GM18507 (cell line): ENCODE results near the gene ROBO4.

ENCODE experiments used
- DNase-seq: peaks from one replicate; pipeline ENCODE4 v3.0.0; 2011; ENCODE audit warnings: low read depth; ENCODE audit not compliant: insufficient read length; ENCODE audit errors: extremely low spot score
- FAIRE-seq: peaks from 2 replicates; lab custom pipeline; 2011; peaks lifted over from hg19 to GRCh38; lab: Jason Lieb, UNC

ROBO4 gene

DNA sequence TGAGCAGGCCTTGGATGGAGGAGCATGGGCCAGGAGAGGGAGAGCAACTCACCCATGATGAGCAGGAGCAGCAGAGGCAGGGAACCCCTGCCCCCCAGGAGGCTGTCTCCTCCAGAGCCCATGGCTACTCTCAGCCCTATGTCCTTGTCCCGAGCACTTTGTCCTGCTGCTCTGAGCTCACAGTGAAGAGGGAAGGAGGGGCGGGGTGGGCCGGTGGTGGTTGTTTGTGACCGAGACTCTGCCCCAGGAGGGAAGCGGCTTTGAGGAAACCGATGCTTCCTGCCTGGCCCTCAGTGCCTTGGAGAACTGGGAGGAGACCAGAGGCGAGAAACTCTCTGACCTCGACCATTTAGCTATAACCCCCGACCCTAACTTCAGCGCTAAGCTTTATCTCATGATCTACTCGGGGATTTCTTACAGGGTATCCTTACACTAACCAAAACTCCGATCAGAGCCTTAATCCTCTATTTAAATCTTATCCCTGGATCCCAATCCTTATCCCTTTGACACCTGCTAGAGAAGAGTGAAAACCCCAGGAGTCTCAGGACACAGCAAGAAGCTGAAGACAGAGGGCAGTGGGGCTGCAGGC is at the start of gene ROBO4:
TSS of gene ROBO4 (minus strand) at position 192 of the 589 bp plus-strand sequence. CDS start at position 122, 70 bp downstream.
- no peak for DNase-seq
- no peak for FAIRE-seq

- no peak for DNase-seq
- FAIRE-seq, result no peak
These were observed 49.1 kb upstream of the ROBO4 start for GRCh38 chr11:124946735-124947141.

DNA sequence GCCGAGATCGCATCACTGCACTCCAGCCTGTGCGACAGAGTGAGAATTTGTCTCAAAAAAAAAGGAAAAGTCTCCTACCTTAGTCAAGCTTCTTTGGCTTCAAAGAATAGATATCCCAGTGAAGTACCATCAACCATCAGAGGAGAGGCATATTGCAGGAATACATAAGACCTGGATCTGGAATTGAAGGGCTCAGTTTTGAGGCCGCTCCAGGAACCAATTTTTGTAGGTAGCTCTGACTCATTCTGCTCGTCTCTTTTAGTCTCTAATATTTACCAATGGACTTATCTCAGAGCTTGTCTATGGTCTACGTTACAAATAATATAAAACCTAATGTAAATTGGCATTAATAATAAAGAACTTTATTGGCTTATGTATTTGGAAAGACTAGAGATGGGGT is 48.2 kb upstream of the ROBO4 start:
- no peak for DNase-seq
- no peak for FAIRE-seq

GRCh38 chr11:124944565-124944964 is 46.9 kb upstream of the ROBO4 start:
- DNase-seq, result no peak
- no peak for FAIRE-seq

DNA sequence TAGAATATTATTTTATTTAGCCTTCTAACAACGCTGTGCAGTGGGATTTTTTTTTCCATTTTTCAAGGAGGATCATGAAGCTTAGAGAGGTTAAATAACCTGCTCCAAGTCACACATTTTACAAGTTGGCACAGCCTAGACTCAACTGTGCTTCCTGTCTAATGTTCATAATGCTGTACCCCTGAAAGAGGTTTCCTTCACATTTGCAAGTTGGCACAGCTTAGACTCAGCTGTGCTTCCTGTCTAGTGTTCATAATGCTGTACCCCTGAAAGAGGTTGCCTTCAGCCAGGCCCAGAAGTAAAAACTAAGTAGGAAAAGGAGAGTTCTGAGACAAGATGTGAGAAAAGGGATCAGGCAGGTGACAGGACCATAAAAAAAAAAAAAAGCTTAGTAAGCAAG is 46.1 kb upstream of the ROBO4 start:
- FAIRE-seq (no peak), DNase-seq (no peak)

GRCh38 chr11:124943254-124943616 is 45.6 kb upstream of the ROBO4 start:
- no peak for DNase-seq
- FAIRE-seq, result no peak

GRCh38 chr11:124942466-124943253 is 45.0 kb upstream of the ROBO4 start:
- DNase-seq, result no peak
- FAIRE-seq, result no peak

GRCh38 chr11:124941703-124942102 is 44.0 kb upstream of the ROBO4 start:
- no peak for DNase-seq
- no peak for FAIRE-seq

GRCh38 chr11:124938970-124939369 is 41.3 kb upstream of the ROBO4 start:
- FAIRE-seq (no peak), DNase-seq (no peak)

DNA sequence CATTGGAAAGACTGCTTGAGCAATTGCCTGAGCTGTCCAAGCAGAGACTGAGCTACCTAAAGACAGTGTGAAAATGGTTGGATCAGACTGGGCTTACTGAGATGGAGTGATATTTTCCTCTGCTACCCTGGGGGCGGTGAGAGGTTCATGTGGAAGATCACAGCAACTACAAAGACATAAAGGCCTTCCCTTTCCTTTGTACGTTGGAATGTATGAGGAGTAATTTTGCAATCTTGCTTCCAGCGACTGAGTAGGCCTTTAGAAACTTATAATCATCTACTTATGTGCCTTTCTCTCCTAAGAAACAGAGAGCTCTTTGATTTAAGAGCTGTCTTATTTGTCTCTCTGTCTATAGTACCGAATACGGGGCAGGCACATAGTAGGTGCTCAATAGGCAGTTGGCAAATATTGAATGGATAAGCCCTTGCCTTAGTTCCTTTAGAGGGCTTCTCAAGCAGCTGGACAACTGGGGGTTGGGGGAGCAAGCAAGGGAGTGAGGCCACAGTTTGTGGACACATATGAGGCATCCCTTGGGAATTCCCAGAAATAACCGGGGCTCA is 40.6 kb upstream of the ROBO4 start:
- no peak for DNase-seq
- no peak for FAIRE-seq

DNA sequence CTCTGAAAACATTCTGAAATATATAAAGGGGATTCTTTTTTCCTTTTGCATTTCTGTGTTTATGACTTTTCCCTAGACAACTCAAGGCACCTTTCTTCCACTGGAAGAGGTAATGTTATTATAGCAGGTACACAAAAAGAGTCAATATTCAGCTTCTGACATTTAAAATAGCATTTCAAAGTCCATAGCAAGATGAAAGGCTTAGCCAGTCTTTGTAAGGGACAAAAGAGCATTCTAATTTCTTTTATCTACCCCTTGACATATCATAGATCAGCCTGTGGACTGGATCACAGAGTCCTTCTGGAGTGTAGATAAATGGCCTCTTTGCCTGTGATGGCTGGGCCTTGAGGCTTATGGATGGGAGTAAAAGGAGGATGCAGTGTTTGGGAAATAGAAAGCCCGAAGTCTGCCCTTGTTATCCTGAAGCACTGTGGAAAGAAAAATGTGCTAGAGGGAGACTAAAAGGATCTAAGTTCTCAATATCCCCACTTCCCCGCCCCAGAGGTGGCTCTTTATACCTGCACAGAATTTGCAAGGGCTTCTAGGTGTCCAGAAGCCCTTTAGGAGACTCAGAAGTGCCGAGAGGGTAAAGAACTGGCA is 39.8 kb upstream of the ROBO4 start:
- DNase-seq, result no peak
- no peak for FAIRE-seq

DNA sequence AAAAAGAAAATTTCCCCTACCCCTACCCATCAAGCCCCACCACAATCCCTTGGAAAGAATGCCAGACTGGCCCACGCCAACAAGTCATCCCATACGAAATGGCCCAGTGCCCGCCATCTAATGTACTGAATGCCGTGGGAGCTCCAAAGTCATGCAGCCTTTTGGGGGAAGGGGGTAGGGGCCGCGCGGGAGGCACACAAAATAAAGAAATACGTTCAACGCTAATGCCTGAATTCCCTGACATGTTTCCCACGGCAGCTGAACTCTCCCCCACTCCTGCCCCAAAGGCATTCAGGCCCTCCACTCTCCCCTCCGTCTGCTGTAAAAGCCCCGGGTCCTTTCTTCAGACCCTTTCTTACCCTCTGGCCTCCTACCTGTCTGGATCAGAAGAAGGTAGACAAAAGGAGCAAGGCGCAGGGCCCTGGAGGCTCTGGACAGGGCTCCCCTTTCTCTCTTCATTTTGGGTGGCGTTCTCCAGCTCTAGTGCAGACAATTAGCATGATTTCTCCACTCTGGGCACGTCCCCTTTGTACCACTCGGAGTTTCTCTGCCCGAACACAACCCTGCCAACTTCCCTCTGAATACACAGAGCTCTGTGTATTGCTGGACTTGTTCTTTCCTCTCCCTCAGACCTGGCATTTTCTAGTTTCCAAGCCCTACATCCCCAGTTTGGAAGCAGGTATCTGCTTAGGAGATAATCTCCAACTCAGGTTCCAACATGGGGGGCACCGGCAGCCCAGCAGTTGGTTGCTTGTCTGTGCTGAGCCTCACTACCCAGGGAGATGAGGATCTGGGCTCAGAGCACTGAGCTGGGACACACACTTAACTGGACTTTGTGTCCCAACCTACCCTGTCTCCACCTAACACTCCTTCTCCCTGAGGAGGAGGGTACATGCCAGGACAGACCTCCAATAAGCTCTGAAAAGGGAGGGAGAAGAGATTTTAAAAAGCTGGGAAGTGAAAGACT is 38.2 kb upstream of the ROBO4 start, which contains the start of gene HEPACAM:
TSS of gene HEPACAM (minus strand) at position 500 of the 967 bp plus-strand sequence. CDS start at position 459, 41 bp downstream.
- no peak for DNase-seq
- FAIRE-seq, result no peak

GRCh38 chr11:124934862-124935547 is 37.3 kb upstream of the ROBO4 start:
- FAIRE-seq, result no peak

DNA sequence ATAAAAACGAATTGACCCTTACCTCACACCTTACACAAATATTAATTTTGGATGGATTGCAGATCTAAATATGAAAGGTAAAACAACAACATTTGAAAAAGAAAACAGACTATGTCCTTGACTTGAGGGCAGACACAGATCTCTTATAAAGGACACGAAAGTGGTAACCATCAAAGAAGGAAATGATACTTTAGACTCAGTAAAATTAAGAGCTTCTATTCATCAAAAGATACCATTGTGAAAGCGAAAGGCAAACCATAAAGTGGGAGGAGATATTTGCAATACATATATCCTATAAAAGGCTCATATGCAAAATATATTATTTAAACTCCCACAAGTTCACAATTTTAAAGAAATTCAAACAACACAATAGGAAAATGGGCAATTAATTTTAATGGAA is 33.1 kb upstream of the ROBO4 start:
- FAIRE-seq (peak; percentile 75), DNase-seq (no peak)

More at GRCh38 chr11:124934862-124935547, 37.3 kb upstream of the ROBO4 start:
- DNase-seq, result no peak

GRCh38 chr11:124928942-124929665 is 31.4 kb upstream of the ROBO4 start:
- FAIRE-seq, result no peak
- DNase-seq, result no peak

DNA sequence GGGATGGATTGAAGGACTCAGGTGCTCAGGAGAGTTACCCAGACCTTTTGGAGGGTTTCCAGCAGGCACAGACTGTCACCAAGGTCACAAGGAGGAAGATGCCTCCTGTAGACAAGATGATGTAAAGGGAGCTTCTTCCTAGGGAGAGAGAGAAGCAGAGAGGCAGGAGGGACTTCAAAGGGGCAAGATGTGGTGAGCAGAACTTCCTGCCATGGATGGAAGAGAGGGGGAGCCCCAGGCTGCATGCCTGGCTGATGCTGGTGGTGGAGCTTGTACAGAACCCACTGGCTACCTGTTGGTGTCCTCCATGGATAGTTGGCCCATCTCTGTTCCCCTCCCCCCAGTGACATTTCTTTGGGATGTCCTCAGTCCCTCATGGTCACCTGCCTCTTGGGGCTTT is 25.6 kb upstream of the ROBO4 start:
- no peak for FAIRE-seq

GRCh38 chr11:124922831-124923230 is 25.2 kb upstream of the ROBO4 start:
- no peak for DNase-seq
- FAIRE-seq, result no peak

More for the DNA sequence above, 25.6 kb upstream of the ROBO4 start:
- no peak for DNase-seq
